ACC112 (cell line): ENCODE measurements around the gene ARR3.
"Not testable (repeated sequence)": the region's sequence is repeated elsewhere in the genome, so short reads cannot be mapped to it uniquely, and the experiment has no call there.

ENCODE experiments used
- H2AFZ ChIP-seq: fragments of 200-600 bp; sonication (generic); one replicate; pipeline ENCODE4 v1.6.0; 2017; ENCODE audit warnings: antibody characterized with exemption, low read length; ENCODE audit not compliant: unreplicated experiment
- H3K27ac ChIP-seq: fragments of 200-600 bp; sonication (generic); 2 replicates; pipeline ENCODE4 v1.5.1; 2014; ENCODE audit warnings: low read depth, mild to moderate bottlenecking, antibody characterized with exemption, low read length, moderate library complexity
- H3K27me3 ChIP-seq: fragments of 200-600 bp; sonication (generic); 2 replicates; pipeline ENCODE4 v1.6.1; 2014; ENCODE audit warnings: mild to moderate bottlenecking, antibody characterized with exemption, low read length, moderate library complexity, mixed read lengths; ENCODE audit not compliant: insufficient read depth
- H3K36me3 ChIP-seq: fragments of 200-600 bp; sonication (generic); 2 replicates; pipeline ENCODE4 v1.6.1; 2016; ENCODE audit warnings: mild to moderate bottlenecking, antibody characterized with exemption, low read length, moderate library complexity, mixed read lengths; ENCODE audit not compliant: insufficient read depth
- H3K4me1 ChIP-seq: fragments of 200-600 bp; sonication (generic); one replicate; pipeline ENCODE4 v1.6.1; 2016; ENCODE audit warnings: low read length, mixed read lengths; ENCODE audit not compliant: insufficient read depth, unreplicated experiment, control insufficient read depth
- H3K4me3 ChIP-seq: fragments of 200-600 bp; sonication (generic); 2 replicates; pipeline ENCODE4 v1.5.1; 2014; ENCODE audit warnings: mild to moderate bottlenecking, low read depth, low read length
- H3K79me2 ChIP-seq: fragments of 200-600 bp; sonication (generic); one replicate; pipeline ENCODE4 v1.6.0; 2016; ENCODE audit warnings: low read length; ENCODE audit not compliant: control insufficient read depth, unreplicated experiment, insufficient read depth

The ARR3 gene

DNA sequence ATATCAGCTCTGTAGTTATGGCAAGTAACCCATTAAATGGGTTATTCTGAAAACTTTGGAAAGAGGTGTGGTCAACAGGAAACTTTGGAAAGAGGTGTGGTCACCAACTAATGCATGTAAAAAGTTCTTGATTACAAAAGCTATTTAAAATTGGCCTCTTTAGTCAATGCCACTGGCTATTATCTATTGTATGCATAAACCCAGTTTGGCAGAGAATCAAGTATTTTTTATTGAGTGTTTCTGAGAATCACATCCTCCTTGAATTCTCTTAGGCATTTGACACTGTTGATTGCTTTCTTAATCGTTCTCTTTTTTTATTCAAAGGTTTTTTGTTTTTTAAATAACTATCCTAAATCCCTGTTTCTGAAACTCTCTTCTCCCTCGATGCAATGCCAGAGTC lies 15.6 kb upstream of the ARR3 start:
- H3K27me3 ChIP-seq: no peaks in the 10 kb centered on the region
- no peak overlapping the region for H2AFZ ChIP-seq
- H3K79me2 ChIP-seq: no peaks in the 10 kb centered on the region
- H3K4me1 ChIP-seq: peaks cover 4% of the 10 kb centered on the region
- H3K4me3 ChIP-seq: no peak overlapping the region
- no peaks in the 10 kb centered on the region for H3K36me3 ChIP-seq
- H3K27ac ChIP-seq: no peak overlapping the region

DNA sequence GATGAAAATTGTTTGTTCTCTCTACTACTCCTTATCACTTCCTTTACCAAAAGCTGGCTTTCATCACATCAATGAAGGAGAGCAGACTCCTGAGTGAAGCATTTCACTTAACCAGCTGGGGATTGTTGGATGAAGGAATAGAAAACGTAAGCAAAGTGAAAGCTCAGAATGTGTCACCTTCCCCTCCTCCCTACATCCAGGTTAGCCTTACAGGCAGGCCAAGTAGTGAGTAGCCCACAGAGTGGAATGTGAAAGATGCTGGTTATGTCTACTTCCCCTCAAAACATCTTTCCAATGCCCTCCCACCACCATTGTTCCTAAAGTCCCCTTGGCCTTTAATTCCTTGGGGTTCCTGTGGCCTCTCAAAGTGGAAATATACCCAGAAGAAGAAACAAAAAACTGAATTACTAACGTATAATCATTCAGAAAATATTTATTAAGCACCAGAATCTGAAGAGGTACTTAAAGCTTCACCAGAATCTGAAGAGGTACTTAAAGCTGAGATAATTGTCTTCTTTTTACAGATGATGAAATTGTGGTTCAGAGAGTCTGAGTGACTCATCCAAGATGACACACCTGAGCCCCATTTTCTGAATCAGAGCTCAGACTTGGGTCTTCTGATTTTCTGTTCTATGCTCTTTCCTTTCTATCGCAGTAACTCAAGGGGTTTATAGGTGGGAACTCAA lies 14.6 kb upstream of the ARR3 start:
- Histone ChIP-seq H2AFZ (no peak overlapping the region), H3K27ac (no peak overlapping the region), H3K4me3 (no peak overlapping the region), H3K27me3 (no peaks in the 10 kb centered on the region), H3K36me3 (no peaks in the 10 kb centered on the region), H3K79me2 (no peaks in the 10 kb centered on the region), H3K4me1 (peaks cover 4% of the 10 kb centered on the region)

DNA sequence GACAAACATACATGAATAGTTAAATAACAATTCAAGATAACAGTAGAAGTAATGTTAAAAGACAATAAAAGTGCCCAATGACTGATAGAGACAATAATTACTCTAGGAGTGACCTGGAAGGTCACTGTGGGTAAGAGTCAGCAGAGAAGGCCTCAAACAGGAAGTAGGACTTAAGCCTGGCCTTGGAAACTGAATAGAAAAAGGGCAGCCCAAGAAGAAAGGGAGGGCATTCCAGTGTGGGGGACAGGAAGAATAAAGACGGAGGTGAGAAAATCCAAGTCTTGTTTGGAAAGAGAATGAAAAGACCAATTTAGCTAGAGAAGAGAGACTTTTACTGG lies 14.1 kb upstream of the ARR3 start:
- H3K27me3 ChIP-seq: no peaks in the 10 kb centered on the region
- H2AFZ ChIP-seq: no peak overlapping the region
- no peak overlapping the region for H3K27ac ChIP-seq
- no peaks in the 10 kb centered on the region for H3K79me2 ChIP-seq
- peaks cover 4% of the 10 kb centered on the region for H3K4me1 ChIP-seq
- no peaks in the 10 kb centered on the region for H3K36me3 ChIP-seq
- no peak overlapping the region for H3K4me3 ChIP-seq

DNA sequence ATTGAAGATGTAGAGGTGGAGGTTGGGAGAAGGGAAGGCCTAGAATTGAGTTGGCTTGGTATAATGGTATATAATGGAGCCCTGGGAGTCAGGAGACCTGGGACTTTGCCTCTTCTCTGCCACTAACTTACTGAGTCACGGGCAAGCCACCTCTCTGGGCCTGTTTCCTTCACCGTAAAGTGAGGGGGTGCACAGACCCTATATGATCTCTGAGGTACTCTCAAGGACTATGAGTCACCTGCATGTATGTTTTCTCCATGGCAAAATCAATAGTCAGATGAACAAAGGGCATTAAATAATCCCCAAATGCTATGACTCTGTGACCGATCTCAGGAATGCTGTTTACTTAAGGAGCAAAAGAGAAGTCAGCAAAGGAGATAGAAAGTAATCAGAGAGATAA lies 13.2 kb upstream of the ARR3 start:
- no peak overlapping the region for H3K27ac ChIP-seq
- H2AFZ ChIP-seq: no peak overlapping the region
- no peaks in the 10 kb centered on the region for H3K79me2 ChIP-seq
- H3K27me3 ChIP-seq: no peaks in the 10 kb centered on the region
- H3K4me3 ChIP-seq: no peak overlapping the region
- H3K4me1 ChIP-seq: peaks cover 4% of the 10 kb centered on the region
- H3K36me3 ChIP-seq: no peaks in the 10 kb centered on the region

DNA sequence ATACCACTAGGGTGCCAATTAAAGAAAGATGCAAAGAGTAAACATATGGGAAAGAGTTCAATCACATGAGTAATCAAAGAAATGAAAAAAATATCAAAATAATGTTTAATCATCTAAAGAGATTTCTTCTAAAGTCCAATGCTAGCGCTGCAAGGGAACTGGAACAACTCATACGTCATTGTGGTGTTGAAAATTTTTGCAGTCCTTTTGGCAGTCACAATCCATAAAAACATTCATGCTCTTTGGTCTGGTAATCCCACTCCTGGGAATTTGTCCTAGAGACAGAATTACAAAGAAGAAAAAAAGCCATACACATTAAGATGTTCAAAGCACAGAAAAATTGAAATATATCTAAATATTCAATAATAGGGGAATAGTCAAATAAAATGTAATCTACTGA lies 12.7 kb upstream of the ARR3 start:
- no peak overlapping the region for H2AFZ ChIP-seq
- no peaks in the 10 kb centered on the region for H3K79me2 ChIP-seq
- H3K36me3 ChIP-seq: no peaks in the 10 kb centered on the region
- H3K27me3 ChIP-seq: no peaks in the 10 kb centered on the region
- no peak overlapping the region for H3K27ac ChIP-seq
- peaks cover 4% of the 10 kb centered on the region for H3K4me1 ChIP-seq
- no peak overlapping the region for H3K4me3 ChIP-seq

DNA sequence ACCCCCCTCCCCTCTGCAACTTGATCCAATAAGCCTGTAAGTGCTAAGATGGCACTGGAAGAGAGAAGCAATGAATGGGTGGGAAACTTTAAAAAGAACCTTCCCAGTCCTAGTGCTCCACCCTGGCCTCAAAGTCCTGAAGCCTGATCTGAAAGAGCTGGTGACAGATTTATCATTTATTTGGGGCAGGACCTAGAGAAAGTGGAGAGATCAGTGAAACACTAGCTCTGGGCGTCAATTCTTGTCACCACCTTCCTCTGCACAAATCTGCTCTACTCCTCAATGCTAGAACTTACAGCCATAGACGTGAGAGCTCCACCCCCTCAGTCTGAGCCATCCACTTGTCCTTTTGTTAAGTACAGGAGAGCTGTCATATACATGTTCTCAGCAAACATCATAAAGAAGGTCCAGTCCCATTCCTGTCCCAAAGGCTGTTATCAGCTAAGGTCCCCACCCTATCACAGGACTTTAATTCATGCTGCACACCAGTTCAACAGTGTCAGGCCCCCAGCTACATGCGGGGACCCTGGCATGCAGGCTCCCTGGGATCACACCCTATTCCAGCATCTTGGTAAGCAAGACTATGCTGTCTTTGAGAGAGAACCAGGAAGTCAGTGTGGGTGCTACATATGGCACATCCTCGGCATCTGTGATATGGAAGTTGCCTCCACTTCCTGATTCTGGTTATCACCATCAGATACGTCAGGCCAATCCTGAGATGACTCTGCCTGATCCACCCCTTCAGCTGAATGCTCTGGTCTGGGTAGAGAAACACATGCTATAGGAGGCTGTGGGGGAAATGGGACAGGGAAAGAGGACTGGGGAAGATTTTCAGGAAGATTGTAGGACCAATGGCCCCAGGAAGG lies 10.5 kb upstream of the ARR3 start:
- Histone ChIP-seq H3K27me3 (no peaks in the 10 kb centered on the region), H3K36me3 (no peaks in the 10 kb centered on the region), H2AFZ (no peak overlapping the region), H3K79me2 (no peaks in the 10 kb centered on the region), H3K4me3 (no peak overlapping the region), H3K4me1 (peaks cover 4% of the 10 kb centered on the region), H3K27ac (no peak overlapping the region)

DNA sequence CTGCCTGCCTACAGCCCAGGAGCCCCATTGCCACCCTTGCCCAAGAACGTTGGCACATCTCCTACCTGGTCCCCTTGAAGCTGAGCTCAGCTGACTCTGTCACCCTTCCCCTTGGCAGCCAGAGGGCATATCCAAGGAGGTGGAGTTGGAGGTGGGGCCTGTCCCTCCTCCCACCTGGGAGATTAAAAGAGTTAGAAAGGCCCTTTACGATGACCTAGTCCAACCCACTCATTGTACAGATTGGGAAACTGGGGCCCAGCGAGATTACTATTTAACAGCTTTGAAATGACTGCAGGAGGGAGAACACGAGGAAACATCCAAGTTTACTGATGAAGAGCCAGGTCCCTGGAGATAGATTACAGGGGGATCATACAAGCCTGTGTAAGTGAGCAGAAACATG lies 8.0 kb upstream of the ARR3 start, which contains the start of gene P2RY4:
Gene P2RY4, minus strand, starts transcription at position 101 of the 400 bp plus-strand sequence. CDS start 580 bp downstream, outside the sequence.
- H2AFZ ChIP-seq: no peak within 1 kb of the TSS
- no peaks in the 10 kb centered on the region for H3K4me1 ChIP-seq
- H3K4me3 ChIP-seq: no peak within 1 kb of the TSS
- no peaks in the 10 kb centered on the region for H3K79me2 ChIP-seq
- H3K27me3 ChIP-seq: no peaks in the 10 kb centered on the region
- H3K36me3 ChIP-seq: no peaks in the 10 kb centered on the region
- no peak within 1 kb of the TSS for H3K27ac ChIP-seq

DNA sequence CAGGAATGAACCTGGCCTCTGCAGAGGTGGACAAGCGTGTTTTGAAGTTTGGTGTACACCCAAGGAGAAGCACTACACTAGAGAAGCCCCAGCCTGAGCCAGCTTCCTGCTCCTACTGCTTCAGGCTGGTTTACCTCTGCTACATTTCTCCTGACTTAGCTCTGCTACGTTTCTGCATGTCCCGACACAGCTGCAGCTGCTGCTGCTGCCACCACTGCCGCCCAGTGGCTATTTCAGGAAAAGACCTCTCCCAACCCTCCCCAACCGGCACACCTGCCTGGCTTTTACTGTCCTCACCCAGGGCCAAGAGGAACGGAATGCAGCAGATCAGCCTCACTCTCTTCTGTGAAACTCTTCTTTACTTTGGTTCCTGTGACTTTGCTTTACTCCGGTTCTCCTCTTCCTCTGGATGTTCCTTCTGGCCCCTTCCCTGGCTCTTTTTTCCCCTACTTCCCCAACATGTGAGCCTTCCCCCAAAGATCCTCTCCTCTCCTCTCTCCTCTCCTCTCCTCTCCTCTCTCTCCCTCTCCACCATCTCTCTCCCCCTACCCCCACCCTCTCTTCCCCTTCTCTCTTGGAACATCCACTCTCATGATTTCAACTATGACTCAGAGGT lies 5.1 kb upstream of the ARR3 start:
- H2AFZ ChIP-seq: no peak overlapping the region
- no peaks in the 10 kb centered on the region for H3K79me2 ChIP-seq
- H3K27ac ChIP-seq: no peak overlapping the region
- H3K4me3 ChIP-seq: no peak overlapping the region
- no peaks in the 10 kb centered on the region for H3K36me3 ChIP-seq
- no peaks in the 10 kb centered on the region for H3K27me3 ChIP-seq
- H3K4me1 ChIP-seq: no peaks in the 10 kb centered on the region

DNA sequence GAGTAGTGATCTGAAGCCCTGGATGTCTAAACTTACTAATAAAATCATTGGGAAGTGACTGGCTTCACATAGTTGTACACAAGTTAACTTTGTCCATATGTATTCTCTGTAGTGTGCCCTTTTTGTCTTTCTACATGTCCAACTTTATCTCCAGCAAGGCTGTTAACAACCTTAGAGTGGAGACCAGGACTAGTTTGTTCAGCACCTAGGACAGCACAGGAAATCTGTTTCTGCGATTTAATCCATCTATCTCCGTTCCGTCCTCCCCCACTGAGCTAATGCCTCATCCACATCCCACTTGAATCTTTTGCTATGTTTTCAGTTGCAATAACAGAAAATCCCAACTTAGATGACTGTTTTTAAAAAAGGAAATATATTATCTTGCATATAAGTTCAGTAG lies 3.4 kb upstream of the ARR3 start:
- Histone ChIP-seq H3K4me1 (no peaks in the 10 kb centered on the region), H3K79me2 (no peaks in the 10 kb centered on the region), H3K27ac (no peak overlapping the region), H3K36me3 (no peaks in the 10 kb centered on the region), H2AFZ (no peak overlapping the region), H3K4me3 (no peak overlapping the region), H3K27me3 (no peaks in the 10 kb centered on the region)

DNA sequence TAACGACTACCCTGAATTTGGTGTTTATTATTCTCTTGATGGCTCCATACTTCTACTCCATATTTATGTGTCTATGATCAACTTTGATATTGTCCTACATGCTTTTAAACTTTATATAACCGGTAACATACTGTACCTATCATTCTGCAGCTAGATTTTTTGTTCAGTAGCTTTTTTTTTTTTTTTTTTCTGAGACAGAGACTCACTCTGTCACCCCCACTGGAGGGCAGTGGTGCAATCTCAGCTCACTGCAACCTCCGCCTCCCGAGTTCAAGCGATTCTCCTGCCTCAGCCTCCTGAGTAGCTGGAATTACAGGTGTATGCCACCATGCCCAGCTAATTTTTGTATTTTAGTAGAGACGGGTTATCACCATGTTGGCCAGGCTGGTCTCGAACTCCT lies 5.9 kb downstream of the ARR3 start:
- not testable (repeated sequence) for H3K27ac ChIP-seq, H3K4me3 ChIP-seq, H3K36me3 ChIP-seq, H3K4me1 ChIP-seq, H3K27me3 ChIP-seq, H2AFZ ChIP-seq, H3K79me2 ChIP-seq

DNA sequence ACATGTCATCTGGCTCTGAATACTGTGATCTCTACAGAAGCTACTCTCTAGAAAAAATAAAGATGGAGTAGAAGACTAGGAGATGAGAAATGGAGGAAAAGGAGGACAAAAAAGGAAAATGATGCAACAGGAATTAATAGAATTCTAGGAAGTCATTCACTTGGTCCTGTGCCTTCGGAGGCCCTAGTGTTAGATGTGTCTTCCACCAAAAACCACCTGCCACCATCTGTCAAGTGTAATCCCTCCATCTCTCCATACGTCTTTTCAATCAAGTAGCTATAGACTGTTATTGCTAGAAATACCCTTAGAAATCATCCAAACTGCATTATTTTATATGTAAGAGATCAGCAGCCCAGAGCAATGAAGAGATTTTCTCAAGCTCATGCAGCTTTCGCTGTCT lies 10.9 kb downstream of the ARR3 start:
- no peaks in the 10 kb centered on the region for H3K36me3 ChIP-seq
- H3K4me1 ChIP-seq: no peaks in the 10 kb centered on the region
- H3K79me2 ChIP-seq: no peaks in the 10 kb centered on the region
- no peak overlapping the region for H3K4me3 ChIP-seq
- no peak overlapping the region for H3K27ac ChIP-seq
- no peak overlapping the region for H2AFZ ChIP-seq
- no peaks in the 10 kb centered on the region for H3K27me3 ChIP-seq
